Activated CD4-positive, alpha-beta T cell treated with anti-CD3 and anti-CD28 coated beads, Interleukin-2, amount 50 U/mL, for 48 hours (primary cell): ENCODE data around the gene CEMIP.

Source experiments
- DNase-seq, 2 experiments: peaks; one replicate each; pipeline ENCODE4 v3.0.0-alpha.2; 2020

The CEMIP gene

DNA sequence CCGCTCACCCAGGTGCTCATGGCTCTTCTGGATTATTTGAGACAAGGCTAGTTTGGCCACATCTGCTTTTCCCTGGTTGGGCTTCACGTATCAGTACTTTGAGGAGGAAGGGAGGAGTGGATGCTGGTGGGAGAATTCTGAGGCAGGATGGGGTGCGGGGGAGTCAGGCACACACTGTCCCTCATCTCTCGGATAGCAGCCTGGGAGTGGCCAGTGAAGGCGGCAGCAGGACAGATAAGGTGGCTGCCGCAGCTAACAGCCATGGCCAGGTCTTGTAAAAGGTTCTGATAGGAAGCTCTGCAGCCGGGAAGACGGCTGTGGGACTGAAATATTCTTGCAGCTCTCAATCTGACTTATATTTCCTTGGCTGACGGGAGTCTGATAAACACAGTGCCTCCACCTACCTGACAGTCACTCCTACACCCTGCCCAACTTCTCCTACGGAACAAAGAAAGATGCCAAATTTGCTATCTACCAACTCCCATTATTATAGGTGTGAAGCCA is 123.2 kb downstream of the CEMIP start:
- no peak for DNase-seq

DNA sequence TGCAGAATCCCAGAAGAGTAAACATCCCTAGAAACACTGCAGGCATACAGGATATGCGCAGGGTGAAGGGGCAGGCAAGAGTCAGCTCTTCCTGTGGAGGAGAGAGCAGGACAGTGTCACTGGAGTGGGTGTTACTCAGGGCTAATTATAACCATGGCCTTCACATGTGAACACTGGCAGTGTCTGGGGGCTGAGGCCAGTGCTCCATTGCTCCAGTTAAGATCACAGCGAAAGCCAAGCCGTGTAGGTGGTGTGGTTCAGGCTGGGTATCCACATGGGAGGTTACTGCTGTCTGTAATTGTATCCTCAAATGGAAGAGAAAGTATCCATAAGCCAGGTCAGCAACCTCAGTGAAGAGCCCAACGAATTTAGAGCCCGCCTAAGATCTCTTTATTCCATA is 125.8 kb downstream of the CEMIP start:
- no peak for DNase-seq

DNA sequence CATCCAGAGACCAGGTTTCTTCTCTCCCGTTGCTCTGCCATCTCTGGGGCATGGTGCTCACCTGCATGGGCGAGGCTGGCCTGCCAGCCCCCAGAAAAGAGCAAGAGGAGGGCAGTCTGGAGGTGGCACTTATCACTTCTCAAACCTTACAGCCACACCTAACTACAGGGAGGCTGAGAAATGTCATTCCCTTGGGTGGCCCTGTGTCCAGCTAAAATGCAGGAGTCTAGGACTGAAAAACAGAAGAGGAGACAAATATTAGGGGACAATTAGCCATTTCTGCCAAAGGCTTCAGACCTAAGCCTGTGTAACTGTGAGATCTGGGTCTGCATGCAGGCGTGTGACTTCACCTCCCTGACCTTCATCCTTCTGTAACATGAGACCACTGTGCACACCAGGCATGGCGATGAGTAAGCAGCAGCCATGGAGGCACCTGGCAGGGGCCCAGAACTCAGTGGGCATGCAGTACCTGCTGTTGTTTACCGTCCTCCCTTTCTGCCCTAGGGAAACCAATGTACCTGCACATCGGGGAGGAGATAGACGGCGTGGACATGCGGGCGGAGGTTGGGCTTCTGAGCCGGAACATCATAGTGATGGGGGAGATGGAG is 127.1 kb downstream of the CEMIP start:
- DNase-seq = no peak

DNA sequence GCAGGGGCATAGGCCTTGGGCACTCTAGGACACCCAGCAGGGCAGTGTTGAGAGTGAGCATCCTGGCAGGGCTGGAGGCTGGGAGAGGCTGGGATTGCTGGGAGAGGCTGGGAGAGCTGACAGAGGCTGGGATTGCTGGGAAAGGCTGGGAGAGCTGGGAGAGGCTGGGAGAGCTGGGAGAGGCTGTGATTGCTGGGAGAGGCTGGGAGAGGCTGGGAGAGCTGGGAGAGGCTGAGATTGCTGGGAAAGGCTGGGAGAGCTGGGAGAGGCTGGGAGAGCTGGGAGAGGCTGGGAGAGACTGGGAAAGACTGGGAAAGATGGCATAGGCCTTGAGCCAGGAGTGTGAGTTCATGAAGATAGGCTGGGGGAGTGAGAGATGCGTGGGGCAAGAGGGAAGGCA is 132.7 kb downstream of the CEMIP start:
- no peak for DNase-seq

DNA sequence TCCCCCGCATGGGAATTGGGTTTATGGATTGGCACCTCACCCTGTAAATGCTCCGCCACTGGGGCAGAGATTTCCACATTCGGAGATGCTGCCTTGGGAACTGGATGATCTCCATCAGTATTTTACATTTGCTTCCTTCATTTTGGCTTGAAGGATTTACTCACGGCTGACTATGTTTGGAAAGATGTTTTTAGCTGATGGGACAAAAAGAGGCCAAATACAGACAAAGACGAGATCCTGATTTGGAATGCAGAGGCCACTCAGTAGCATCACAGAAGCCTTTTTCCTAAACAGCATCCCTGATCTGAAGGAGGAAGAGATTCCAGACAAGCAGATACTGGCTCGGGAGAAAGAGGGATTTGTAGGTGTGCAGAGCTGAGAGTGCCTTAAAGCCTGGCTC is 133.5 kb downstream of the CEMIP start:
- DNase-seq = no peak

DNA sequence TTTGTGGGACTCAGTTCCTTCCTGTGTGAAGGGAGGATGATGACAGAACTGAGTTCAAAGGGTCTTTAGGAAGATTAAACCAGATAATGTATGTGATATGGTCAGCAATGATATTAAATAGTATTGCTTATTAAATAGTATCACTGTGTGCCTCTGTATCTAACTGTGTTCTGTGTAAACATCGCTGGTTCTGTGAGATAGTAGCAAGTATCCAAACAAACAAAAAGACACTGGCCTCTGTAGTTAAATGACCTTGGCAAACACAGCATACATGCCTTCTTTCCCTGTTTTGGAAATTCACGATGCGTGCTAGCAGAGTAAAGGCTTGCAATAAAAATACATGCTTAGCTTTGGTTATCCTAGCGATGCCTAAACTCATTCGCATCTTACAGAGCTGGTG is 134.4 kb downstream of the CEMIP start:
- DNase-seq = no peak

DNA sequence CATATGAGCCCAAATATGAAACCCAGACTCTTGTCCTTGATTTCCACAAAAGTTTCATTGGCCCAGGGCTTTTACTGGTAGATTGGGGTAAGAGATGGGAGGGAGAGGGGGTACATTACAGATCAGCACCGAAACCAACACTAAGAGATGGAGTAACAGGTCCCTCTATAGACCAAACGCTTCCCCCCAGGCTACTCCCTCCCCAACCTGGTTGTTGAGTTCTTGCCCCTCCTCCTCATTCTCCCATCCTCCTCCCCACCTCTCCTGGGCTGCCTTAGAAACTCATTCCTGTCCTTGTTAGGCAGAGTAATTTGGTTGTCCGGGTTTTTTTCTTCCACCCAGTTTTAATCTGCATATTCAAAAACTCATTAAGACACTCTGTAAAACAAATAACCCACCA is 136.3 kb downstream of the CEMIP start:
- no peak for DNase-seq

DNA sequence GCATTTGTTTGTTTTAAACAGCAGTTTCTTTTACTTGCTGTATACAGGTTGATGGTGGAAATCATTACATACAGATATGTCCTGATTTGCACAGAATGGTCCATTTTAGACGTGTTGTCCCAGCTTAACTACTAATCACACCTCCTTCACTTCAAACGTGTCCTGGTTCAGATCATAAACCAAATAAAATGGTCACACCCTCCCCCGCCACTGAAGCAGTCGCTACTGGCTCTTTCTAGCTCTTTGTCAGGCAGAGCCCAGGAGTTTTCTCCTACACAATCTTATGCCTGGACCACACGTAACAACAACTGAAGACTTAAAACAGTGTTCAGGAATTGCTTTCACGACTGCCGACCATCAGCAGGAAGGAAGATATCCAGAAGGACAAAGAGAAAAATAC is 136.9 kb downstream of the CEMIP start:
- DNase-seq = no peak

DNA sequence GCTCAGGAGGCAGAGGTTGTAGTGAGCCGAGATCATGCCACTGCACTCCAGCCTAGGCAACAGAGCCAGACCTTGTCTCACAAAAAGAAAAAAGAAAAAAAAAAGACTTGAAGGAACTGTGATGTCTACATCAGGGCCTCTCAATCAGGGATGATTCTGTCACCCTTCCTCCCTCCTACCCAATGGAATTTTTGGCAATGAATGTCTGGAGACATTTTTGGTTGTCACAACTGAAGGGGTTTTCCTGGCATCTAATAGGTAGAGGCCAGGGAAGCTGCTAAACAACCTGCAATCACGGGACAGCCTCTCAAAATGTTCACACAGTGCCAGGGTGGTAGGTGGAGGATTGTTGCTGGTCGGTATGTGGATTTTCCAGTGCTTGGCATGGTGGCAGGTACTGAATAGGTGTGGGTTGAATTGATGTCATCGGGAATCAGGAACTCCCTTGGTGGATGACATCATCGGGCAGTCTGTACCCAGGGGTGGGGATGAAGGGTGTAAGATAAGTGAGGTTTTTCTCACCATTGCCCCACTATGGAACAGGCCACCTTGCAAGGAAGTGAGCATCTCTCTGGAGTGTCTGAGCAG is 139.1 kb downstream of the CEMIP start:
- DNase-seq = no peak

DNA sequence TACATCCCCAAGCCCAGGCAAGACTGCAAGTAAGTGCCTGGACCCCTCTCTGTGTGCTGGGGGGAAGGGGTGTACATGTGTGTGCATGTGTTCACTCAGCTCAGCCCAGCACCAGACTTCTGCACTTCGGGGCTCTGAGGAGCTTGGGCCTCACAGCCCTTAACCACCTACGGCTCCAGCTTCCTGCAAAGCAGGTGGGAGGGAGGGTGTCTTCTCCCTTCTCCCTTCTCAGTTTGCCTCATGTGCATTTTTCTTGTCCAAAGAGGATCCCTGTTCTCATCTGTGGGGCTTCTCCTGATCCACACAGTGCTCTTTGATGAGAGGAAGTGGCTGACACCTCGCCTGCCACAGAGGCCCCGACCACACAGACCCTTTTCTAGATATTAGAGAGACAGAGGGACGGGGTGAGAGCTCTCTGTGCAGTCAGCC is 141.1 kb downstream of the CEMIP start:
- peak; percentile 3 to 28 for DNase-seq

DNA sequence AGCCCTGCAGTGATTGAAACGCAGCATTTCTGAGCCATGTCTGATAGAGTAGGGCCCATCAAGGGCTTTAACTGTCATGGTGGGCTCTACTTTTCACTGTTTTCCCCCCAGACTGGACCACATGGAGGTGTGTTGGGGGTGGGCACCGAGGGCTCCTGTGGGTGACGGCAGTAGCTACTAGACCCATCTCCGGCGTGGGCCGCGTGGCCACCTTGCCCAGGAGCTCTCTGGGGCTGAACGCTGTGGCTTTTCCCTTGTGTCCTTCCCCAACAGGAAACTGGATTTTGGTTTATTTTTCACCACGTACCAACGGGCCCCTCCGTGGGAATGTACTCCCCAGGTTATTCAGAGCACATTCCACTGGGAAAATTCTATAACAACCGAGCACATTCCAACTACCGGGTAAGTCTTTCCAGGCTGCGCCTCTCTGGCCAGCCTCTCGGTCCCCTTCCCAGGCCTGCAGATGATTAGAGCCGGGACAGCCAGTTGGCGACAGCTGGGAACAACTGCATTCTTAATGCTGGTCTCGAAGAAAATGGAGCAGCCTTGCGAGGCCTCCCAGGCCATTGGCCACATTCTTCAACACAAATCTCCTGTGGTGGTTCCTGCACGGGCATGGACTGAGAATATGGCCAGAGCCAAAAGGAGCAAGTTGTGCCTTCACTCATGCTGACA is 142.7 kb downstream of the CEMIP start:
- DNase-seq = no peak

DNA sequence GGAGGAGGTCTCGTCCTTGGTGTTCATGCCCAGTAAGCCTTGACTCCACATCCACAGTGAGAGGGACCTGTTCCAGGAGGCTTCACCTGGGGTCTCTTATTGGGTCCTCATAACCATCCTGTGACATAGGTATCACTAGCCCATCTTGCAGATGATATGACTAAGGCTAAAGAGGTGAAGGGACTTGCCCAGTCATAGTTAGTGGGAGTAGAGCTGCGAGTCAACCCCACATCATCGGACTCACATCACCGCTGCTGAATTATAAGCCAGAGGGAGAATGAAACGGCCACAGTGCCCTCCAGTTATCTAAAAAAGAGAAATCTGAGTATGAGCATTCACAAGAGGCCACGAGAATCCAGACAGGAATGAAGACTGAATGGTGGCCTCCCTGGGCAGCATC is 144.5 kb downstream of the CEMIP start:
- no peak for DNase-seq

DNA sequence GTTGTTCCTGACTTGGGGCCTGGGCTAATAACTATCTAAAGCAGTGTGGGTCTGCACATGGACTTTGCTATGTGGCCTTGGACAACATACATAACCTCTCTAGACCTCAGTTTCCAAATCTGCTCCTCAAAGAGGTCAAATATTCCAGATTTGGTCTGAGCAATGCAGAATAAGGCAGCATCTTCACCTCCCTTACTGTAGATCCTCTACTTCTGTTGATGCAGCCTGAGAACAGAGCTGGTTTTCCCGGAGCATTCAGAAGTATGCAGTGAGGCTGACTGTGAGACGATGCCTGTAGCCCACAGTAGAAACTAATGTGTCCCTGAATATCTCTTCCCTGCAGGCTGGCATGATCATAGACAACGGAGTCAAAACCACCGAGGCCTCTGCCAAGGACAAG is 145.1 kb downstream of the CEMIP start:
- no peak for DNase-seq

DNA sequence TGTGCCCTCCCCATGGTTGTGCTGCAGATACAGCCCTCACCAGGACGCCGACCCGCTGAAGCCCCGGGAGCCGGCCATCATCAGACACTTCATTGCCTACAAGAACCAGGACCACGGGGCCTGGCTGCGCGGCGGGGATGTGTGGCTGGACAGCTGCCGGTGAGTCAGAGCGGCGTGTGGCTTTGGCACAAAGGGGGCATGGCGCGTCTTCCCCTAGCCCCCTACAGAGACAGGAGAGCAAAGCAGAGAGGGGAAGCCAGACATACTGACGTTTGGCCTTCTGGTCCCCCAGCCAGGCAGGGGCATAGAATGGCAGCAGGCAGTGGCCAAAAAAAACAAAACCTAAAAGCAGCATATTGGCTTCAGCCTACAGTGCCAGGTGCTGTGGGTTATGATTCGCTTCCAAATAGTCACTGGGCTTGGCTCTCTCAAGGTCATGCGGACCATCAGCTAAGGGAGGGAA is 146.5 kb downstream of the CEMIP start:
- DNase-seq = no peak

DNA sequence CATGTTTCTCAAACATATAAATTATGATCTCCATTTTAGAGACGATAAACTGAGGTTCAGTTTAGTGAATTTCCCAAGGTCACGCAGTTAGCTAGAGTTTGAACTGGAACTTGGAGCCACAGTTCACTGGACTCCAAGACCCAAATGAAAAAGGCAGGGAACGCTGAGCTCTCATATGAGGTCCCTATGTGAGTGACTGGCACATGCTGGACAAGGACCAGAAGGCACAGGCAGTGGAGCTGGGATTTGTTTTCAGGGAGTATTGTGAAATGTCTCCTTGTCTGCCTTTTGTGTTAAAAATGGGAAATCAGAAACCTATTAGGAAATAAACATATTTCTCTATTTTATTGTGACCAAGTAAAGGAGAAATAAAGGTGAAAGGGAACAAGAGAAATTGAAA is 147.0 kb downstream of the CEMIP start:
- DNase-seq = no peak

DNA sequence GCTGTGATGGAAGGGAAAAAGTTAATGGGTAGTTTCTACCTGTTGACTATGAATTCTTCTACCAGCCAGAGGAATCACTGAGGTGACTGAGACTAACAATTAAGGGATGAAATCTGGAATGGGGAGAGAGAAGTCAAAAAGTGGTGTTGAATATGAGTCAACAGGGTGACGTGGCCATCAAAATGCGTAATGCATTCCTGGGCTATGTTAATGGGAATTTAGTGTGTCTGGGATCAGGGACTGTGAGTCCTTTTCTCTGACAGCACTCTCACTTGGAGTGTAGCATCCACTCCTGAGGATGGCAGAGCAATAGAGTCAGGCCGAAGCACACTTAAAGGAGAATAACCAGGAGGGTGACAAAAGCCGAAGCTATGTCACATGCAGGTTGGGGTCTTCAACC is 150.1 kb downstream of the CEMIP start:
- DNase-seq = no peak

DNA sequence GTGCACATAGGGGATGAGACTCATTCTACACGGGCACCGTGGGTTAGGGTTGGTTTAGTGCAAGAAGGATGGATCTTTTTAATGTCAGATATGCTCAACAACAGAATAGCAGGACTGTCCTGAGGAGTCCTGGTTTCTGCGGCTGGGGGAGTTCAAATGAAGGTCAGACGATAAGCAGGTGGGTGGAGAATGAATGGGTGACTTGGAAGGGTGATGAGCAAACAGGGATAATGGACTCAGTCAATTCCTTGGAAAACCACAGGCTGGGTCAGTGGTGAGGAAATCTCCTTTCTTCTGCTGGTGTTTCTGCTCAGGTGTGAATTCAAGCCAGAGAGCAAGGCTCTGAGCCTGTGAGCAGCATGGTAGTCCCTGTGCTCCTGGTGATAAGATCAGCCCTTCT is 150.5 kb downstream of the CEMIP start:
- DNase-seq = no peak

DNA sequence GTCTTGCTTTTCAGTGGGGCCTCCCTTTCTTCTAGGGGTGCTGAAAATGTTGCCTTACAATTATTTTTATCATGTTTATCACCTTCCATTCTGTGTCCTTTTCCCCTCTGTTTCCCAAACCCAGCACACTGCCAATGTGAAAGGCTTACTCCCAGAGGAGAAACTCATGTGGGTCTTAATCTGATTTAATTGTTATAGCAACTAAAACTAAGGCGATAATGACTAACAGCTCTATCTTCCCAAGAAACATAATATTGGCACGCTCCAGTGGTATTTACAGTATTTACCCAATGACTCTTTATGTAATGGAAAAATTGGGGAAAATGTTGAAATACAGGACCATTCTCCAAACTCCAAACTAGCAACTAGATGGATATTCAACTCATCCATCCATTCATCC is 152.0 kb downstream of the CEMIP start:
- DNase-seq = no peak

DNA sequence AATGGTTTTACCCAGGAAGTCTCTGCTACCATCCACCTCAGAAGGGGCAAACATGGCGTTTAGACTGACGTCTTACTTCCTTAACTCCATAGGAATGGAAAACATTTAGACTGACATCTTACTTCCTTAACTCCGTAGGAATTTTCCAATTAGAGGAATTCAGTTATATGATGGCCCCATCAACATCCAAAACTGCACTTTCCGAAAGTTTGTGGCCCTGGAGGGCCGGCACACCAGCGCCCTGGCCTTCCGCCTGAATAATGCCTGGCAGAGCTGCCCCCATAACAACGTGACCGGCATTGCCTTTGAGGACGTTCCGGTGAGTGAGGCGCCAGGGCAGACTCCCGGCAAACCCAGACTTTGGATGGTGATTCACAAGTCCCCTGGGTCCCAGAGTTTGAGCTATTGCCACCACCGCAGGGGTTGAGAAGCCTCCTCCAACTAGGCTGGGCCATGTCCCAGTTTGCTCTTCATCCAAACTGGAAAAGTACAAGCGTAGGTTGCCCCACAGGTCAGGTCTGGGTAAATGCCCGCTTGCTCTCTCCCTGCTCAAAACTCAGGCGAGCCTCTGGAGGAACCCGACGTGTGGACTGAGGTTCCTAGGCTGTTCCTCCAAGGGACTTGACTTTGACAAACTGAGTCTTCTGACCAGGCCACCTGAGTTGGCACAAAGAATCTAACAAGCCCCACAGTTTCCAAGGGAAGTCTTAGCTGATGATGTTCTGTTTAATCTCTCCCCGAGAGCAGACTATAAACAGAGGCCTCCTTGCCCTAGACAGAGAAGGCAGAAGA is 152.7 kb downstream of the CEMIP start:
- no peak for DNase-seq

DNA sequence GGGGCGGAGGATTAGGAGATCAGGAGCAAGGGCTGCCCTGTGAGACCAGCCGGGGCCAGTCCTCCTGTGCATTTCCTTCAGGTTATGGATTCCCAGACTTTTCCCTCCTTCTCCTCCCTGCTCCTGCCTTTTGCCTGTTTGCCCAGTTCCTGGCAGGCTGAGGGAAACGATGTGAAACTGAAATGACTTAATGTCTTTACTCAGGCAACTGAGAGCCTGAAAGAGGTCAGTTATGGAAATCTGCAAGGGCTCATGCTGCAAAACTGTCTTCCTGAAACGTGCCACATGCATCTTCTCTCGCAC is 153.3 kb downstream of the CEMIP start:
- no peak for DNase-seq

DNA sequence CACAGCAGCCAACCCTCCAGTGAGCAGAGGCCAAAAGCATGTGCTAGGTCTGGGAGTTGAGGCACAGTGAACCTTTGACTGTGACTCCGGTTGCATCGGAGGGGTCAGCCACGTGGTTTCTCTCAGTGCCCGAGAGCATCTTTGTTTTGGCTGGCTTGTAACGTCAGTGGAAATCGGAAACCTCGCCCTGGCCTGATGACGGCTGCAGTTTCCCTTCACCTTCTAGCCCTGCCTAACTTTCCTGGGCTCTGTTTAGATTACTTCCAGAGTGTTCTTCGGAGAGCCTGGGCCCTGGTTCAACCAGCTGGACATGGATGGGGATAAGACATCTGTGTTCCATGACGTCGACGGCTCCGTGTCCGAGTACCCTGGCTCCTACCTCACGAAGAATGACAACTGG is 153.8 kb downstream of the CEMIP start:
- no peak for DNase-seq

DNA sequence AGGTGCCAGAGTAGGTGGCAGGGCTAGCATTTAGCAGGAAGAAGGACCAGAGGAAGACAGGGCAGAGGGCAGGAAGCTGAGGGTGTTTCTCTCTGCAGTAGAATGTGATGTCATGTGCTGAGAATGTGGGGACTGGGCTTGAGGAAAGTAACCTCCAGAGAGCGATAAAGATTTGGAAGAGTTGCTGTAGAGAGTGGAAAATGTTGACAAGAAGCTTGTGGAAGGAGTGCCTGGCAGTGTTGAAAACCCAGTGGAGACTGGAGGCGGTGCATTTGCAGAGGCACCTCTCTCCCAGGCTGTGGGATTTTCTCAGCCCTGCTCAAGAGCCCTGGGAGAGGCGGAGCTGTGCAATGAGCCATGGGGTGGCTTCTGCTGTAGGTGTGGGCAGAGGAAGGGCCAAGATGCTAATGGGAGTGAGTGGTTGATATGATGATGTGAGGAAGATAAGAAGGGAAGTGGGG is 155.6 kb downstream of the CEMIP start:
- DNase-seq = no peak

DNA sequence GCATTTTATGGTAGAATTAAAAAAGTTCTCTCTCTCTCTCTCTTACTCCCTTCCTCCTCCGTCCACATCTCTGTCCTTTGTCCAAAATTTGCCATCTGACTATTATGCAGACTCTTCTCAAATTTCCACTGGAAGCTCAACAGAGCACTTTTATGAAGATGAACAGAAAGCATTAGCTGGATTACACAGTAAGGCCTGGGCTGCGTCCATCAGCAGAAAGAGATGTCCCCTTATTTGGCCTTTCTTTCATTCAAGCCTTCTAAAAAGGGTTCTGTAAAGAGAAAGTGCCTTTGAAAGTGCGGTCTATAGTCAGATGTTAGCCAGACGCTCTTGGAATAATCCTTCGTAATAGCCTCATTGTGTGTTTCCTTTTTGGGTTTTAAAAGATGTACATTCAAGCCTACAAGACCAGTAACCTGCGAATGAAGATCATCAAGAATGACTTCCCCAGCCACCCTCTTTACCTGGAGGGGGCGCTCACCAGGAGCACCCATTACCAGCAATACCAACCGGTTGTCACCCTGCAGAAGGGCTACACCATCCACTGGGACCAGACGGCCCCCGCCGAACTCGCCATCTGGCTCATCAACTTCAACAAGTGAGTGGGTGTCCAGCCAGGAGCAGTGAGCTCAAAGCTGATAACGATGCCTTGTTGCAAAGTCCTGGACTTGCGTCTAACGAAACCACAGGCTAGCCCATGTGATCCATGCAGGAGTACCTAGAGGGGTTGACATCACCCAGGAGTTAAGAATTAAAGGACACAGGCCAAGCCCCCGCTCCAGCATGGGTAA is 157.3 kb downstream of the CEMIP start:
- DNase-seq = no peak
